Right lobe of liver (tissue), 6 donors: ENCODE measurements around the gene MUC6. TPM values are rescaled to one million over a fixed set of nuclear protein-coding genes. Genes with fewer than 3 reads are reported as not detected.
"Not testable (repeated sequence)": the region's sequence is repeated elsewhere in the genome, so short reads cannot be mapped to it uniquely, and the experiment has no call there.

Experiments used
- ATAC-seq, 4 donors: fragments of 200-7000 bp; cut with Tn5 transposase; one replicate each; pipeline ENCODE4 v1.9.1; 2020; ENCODE audit warnings: mild to moderate bottlenecking in 4 of 4, moderate library complexity in 4 of 4
- DNase-seq, 3 donors: peaks; one replicate each; pipeline ENCODE4 v3.0.0-alpha.2; 2020
- H3K27ac ChIP-seq, 3 donors: fragments of 200-600 bp; one replicate each; pipeline ENCODE4 v1.8.0; 2022
- H3K27me3 ChIP-seq, 2 donors: fragments of 200-600 bp; one replicate each; pipeline ENCODE4 v1.8.0; 2022
- H3K36me3 ChIP-seq, 4 donors: fragments of 200-600 bp; sonication (generic) in 1 of 4; one replicate each; pipeline versions ENCODE4 v1.5.1 to v1.8.0; 2017 to 2022; ENCODE audit warnings: control low read depth in 1 of 4
- H3K4me1 ChIP-seq, 4 donors: fragments of 200-600 bp; sonication (generic) in 1 of 4; one replicate each; pipeline versions ENCODE4 v1.5.1 to v1.8.0; 2017 to 2022; ENCODE audit warnings: control low read depth in 1 of 4
- H3K4me3 ChIP-seq, 3 donors: fragments of 200-600 bp; one replicate each; pipeline ENCODE4 v1.8.0; 2022
- H3K9me3 ChIP-seq, 4 donors: fragments of 200-600 bp; sonication (generic) in 1 of 4; one replicate each; pipeline versions ENCODE4 v1.5.1 to v1.8.0; 2017 to 2022; ENCODE audit warnings: control low read depth in 1 of 4
- POLR2A ChIP-seq: fragments of 450-650 bp; IDR thresholded peaks from one replicate; pipeline ENCODE4 v1.6.1; 2017; ENCODE audit warnings: antibody characterized with exemption, mild to moderate bottlenecking
- WGBS: methylation state at CpG from one replicate; pipeline ENCODE4 v1.1.6; 2018; ENCODE audit warnings: low coverage, low lambda C conversion rate; ENCODE audit not compliant: insufficient coverage; ENCODE audit errors: missing lambda C conversion rate; 5-methylcytosine and 5-hydroxymethylcytosine counted together
- intact Hi-C, 2 donors: fragments of 100-400 bp; cut with DNase I; formaldehyde crosslinking; loops; one replicate each; pipeline versions ENCODE4 v1.11.2 to v1.14.1; 2022
- total RNA-seq, 6 experiments: library from RNA; depleted of rRNA in 2 of 6; stranded (reverse); fragments of >200 nt in 2 of 6; fragmentation: NEBNext Ultra II Directional in 3 of 6; extraction: Animal tissue kit (Norgen Biotek cat#: 25700) in 3 of 6; gene quantifications; one replicate each; pipeline versions ENCODE4 v1.1.0 to v1.2.4, GENCODE V29; 2016 to 2023
- TF ChIP-seq, protein P1 (sequence below), 4 donors: fragments of 200-600 bp in 3 of 4; fragments of 450-650 bp in 1 of 4; IDR thresholded peaks; one replicate each; pipeline versions ENCODE4 v1.5.1 to v1.8.0; 2016 to 2022; ENCODE audit warnings: antibody characterized with exemption in 4 of 4, mild to moderate bottlenecking in 2 of 4
- donor health status: DM: no; HTN: yes; CAD: no.
- donor health status: DM: no; HTN: no; CAD: no.
- donor health status: DM: no; HTN: no; CAD: no.
- donor health status: DM: no; HTN: yes; CAD: no.
- donor health status: DM: no; HTN: yes; CAD: no.

MUC6 gene
- total RNA-seq, 6 experiments from 2014 or later: 0.31 to 2.1 (median 0.72) TPM

GRCh38 chr11:1020211-1020905, 16.2 kb downstream of the MUC6 start:
- no peak overlapping the region for H3K4me3 ChIP-seq
- H3K9me3 ChIP-seq: no peaks in the 10 kb centered on the region
- DNase-seq: no peak
- WGBS: no CpG with 5 or more reads among the region's 19 CpGs
- ATAC-seq: no peak
- intact Hi-C loops: no loop called here
- H3K36me3 ChIP-seq: no peaks in the 10 kb centered on the region
- no peak overlapping the region for H3K27ac ChIP-seq
- no peaks in the 10 kb centered on the region for H3K27me3 ChIP-seq
- H3K4me1 ChIP-seq: no peaks in the 10 kb centered on the region
- TF ChIP-seq, protein P1, sequence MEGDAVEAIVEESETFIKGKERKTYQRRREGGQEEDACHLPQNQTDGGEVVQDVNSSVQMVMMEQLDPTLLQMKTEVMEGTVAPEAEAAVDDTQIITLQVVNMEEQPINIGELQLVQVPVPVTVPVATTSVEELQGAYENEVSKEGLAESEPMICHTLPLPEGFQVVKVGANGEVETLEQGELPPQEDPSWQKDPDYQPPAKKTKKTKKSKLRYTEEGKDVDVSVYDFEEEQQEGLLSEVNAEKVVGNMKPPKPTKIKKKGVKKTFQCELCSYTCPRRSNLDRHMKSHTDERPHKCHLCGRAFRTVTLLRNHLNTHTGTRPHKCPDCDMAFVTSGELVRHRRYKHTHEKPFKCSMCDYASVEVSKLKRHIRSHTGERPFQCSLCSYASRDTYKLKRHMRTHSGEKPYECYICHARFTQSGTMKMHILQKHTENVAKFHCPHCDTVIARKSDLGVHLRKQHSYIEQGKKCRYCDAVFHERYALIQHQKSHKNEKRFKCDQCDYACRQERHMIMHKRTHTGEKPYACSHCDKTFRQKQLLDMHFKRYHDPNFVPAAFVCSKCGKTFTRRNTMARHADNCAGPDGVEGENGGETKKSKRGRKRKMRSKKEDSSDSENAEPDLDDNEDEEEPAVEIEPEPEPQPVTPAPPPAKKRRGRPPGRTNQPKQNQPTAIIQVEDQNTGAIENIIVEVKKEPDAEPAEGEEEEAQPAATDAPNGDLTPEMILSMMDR (IDR thresholded peaks at IDR 0.05): no peak
- TF ChIP-seq POLR2A: no peak

DNA sequence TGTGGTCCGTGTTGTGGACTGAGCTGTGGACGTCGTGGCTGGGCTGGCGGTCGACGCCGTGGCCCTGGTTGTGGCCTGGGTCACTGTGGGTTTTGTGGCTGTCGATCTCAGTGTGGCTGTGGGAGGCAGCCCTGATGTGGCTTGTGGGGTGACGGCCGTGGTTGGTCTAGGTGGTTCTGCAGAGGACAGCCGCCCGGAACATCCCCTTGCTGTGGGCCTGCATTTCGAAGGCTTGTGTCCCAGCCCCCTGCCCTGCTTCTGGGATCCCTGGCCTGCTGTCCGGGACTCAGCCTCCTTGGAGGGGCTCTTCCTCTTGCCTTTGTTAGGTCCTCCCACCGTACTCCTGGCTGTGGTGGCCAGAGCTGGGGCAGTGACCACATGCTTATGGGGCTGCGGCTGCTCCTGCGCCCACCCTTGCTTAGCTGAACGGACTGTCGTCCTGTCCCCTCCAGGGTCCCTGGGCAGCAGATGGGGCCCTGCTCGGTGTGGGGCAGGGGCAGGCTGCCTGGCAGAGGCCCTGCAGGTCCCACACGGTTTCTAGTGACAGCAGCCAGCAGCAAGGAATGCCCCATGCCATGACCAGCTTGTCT, 17.1 kb downstream of the MUC6 start:
- Histone ChIP-seq H3K4me1 (no peaks in the 10 kb centered on the region), H3K4me3 (no peak overlapping the region), H3K27ac (no peak overlapping the region), H3K9me3 (no peaks in the 10 kb centered on the region), H3K27me3 (no peaks in the 10 kb centered on the region), H3K36me3 (no peaks in the 10 kb centered on the region)
- DNase-seq: no peak
- no peak for ATAC-seq
- intact Hi-C loops: no loop called here
- no peak for TF ChIP-seq POLR2A
- TF ChIP-seq, protein P1 (IDR thresholded peaks at IDR 0.05): no peak
- 43% methylated on average over 4 of the region's 21 CpGs for WGBS

DNA sequence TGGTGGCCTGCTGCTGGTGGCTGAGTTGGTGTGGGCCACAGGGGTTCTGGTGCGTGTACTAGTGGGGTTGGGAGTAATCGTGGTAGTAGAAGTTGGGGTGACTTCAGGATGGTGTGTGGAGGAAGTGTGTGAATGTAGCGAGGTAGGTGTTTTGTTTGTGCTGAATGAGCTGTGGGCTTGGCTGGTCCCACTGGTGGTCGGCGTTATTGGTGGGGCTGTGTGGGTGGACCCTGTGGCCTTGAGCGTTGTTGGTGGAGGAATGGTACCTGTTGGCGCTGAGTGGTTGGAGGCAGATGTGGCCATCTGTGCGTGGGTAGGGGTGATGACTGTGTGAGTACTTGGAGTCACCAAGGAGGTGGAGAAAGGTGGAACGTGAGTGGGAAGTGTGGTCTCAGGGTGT, 18.4 kb downstream of the MUC6 start:
- Histone ChIP-seq H3K4me3 (no peak overlapping the region), H3K36me3 (no peaks in the 10 kb centered on the region), H3K9me3 (no peaks in the 10 kb centered on the region), H3K27ac (no peak overlapping the region), H3K4me1 (no peaks in the 10 kb centered on the region), H3K27me3 (no peaks in the 10 kb centered on the region)
- DNase-seq (no peak), ATAC-seq (no peak)
- intact Hi-C loops: no loop called here
- 80% methylated on average over 9 of the region's 9 CpGs for WGBS
- no peak for TF ChIP-seq POLR2A
- TF ChIP-seq, protein P1 (IDR thresholded peaks at IDR 0.05): no peak

- 79% methylated on average over 12 of the region's 12 CpGs for WGBS
- Histone ChIP-seq H3K9me3 (no peaks in the 10 kb centered on the region), H3K27me3 (no peaks in the 10 kb centered on the region), H3K36me3 (no peaks in the 10 kb centered on the region), H3K4me1 (no peaks in the 10 kb centered on the region), H3K27ac (no peak overlapping the region), H3K4me3 (no peak overlapping the region)
- DNase-seq (no peak), ATAC-seq (peak in 2 of 4 donors; percentile 9 to 29)
- TF ChIP-seq POLR2A: no peak
- TF ChIP-seq, protein P1 (IDR thresholded peaks at IDR 0.05): no peak
- intact Hi-C loops: no loop called here
Observed at GRCh38 chr11:1017269-1018005, 19.1 kb downstream of the MUC6 start.

- H3K27ac ChIP-seq, intact Hi-C loops, H3K27me3 ChIP-seq, H3K4me1 ChIP-seq, H3K4me3 ChIP-seq, H3K36me3 ChIP-seq, H3K9me3 ChIP-seq, DNase-seq: not testable (repeated sequence)
- peak in 2 of 4 donors; percentile 26 to 31 for ATAC-seq
- WGBS: 61% methylated on average over 7 of the region's 7 CpGs
Observed at GRCh38 chr11:1016610-1017126, 19.9 kb downstream of the MUC6 start.
